CD4-positive, CD25-positive, alpha-beta regulatory T cell (primary cell): Measurements from ENCODE around the gene TM4SF20. TPM values are rescaled to one million over a fixed set of nuclear protein-coding genes. Genes with fewer than 3 reads are reported as not detected.
"Not testable (repeated sequence)": the region's sequence is repeated elsewhere in the genome, so short reads cannot be mapped to it uniquely, and the experiment has no call there.

Experiments
- ATAC-seq, 2 donors: fragments of 150-1000 bp; cut with Tn5 transposase; one replicate each; pipeline ENCODE4 v1.10.0; 2021; ENCODE audit warnings: low read depth in 2 of 2, moderate number of reproducible peaks in 2 of 2, moderate library complexity in 1 of 2
- DNase-seq, 3 donors: peaks; one replicate each; pipeline versions ENCODE4 v3.0.0 to v3.0.0-alpha.2; 2012 to 2022; ENCODE audit warnings: mixed read lengths in 1 of 3
- H3K27ac ChIP-seq: one replicate; pipeline ENCODE4 v1.7.0; 2013; ENCODE audit warnings: mild to moderate bottlenecking, low read length; ENCODE audit not compliant: insufficient read depth, poor library complexity, severe bottlenecking
- H3K27me3 ChIP-seq: one replicate; pipeline ENCODE4 v1.7.0; 2013; ENCODE audit warnings: low read length; ENCODE audit not compliant: control insufficient read depth, insufficient read depth
- H3K36me3 ChIP-seq: one replicate; pipeline ENCODE4 v1.7.0; 2013; ENCODE audit warnings: mild to moderate bottlenecking, low read length, moderate library complexity; ENCODE audit not compliant: control insufficient read depth, insufficient read depth
- H3K4me1 ChIP-seq: 2 replicates; pipeline ENCODE4 v1.7.0; 2013; ENCODE audit warnings: mild to moderate bottlenecking, low read length; ENCODE audit not compliant: insufficient read depth, control insufficient read depth, poor library complexity, severe bottlenecking
- H3K4me3 ChIP-seq: one replicate; pipeline ENCODE4 v1.7.0; 2013; ENCODE audit warnings: low read depth, mild to moderate bottlenecking, low read length, moderate library complexity
- H3K9me3 ChIP-seq, 2 experiments: 1 replicate in 1 of 2; 2 replicates in 1 of 2; pipeline ENCODE4 v1.7.0; 2013; ENCODE audit warnings: low read length in 2 of 2, mild to moderate bottlenecking in 1 of 2, moderate library complexity in 1 of 2; ENCODE audit not compliant: control insufficient read depth in 2 of 2
- H3K27ac Mint-ChIP-seq, 3 donors: one replicate each; pipeline ENCODE4 v1.8.0; 2020 to 2022; ENCODE audit warnings: mild to moderate bottlenecking in 3 of 3, mixed read lengths in 3 of 3, moderate library complexity in 2 of 3
- H3K27me3 Mint-ChIP-seq: one replicate; pipeline ENCODE4 v1.8.0; 2022; ENCODE audit warnings: mild to moderate bottlenecking, mixed read lengths
- H3K36me3 Mint-ChIP-seq: one replicate; pipeline ENCODE4 v1.8.0; 2020; ENCODE audit warnings: mixed read lengths
- H3K4me1 Mint-ChIP-seq, 4 donors: one replicate each; pipeline ENCODE4 v1.8.0; 2020 to 2022; ENCODE audit warnings: mixed read lengths in 4 of 4, mild to moderate bottlenecking in 1 of 4
- H3K4me3 Mint-ChIP-seq, 4 donors: one replicate each; pipeline ENCODE4 v1.8.0; 2020 to 2022; ENCODE audit warnings: mild to moderate bottlenecking in 4 of 4, mixed read lengths in 4 of 4, moderate library complexity in 3 of 4
- H3K9me3 Mint-ChIP-seq, 7 donors: one replicate each; pipeline ENCODE4 v1.8.0; 2020 to 2022; ENCODE audit warnings: mixed read lengths in 7 of 7, mild to moderate bottlenecking in 3 of 7, moderate library complexity in 2 of 7
- polyA plus RNA-seq, 4 donors: library from polyadenylated mRNA; unstranded; fragments of 300-500 nt; fragmentation: Illumina TruSeq; gene quantifications; one replicate each; pipeline ENCODE4 v1.2.3, GENCODE V29; 2021
- total RNA-seq: library from RNA; stranded (reverse); gene quantifications from one replicate; pipeline ENCODE4 v1.2.3, GENCODE V29; 2022

TM4SF20 gene
- total and polyA plus RNA-seq, 5 donors from 2014 or later = not detected

GRCh38 chr2:227386630-227387029 lies 7.5 kb upstream of the TM4SF20 start:
- Mint-ChIP-seq H3K27me3 (peaks cover 14% of the 10 kb centered on the region), H3K4me3 (no peak overlapping the region), H3K27ac (no peak overlapping the region), H3K9me3 (peaks cover 0 to 1% (median 0%) of the 10 kb centered on the region in 7 donors), H3K4me1 (peaks cover 0 to 5% (median 3%) of the 10 kb centered on the region in 4 donors), H3K36me3 (no peaks in the 10 kb centered on the region)
- ATAC-seq (no peak), DNase-seq (no peak)
- Histone ChIP-seq H3K27me3 (no peaks in the 10 kb centered on the region), H3K4me1 (no peaks in the 10 kb centered on the region), H3K9me3 (no peaks in the 10 kb centered on the region), H3K27ac (no peak overlapping the region), H3K36me3 (no peaks in the 10 kb centered on the region), H3K4me3 (no peak overlapping the region)

DNA sequence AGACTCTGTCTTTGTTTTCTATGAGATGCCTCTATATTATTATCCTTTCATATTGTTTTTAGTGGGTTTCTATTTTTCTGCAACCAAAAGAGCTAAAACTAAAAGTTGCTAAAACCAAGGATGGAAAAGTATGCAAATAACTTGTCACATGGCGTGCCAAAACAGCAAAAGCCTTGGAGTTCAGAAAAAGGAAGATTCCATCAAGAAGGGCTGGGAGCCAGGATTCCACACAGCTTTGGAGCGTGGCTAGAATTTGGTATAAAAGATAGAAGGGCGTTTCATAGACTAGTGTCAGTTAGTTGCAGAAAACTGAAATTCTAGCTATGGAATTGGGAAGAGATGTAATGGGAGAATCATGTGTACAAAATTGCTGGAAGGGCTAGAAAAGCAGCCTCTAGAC lies 4.6 kb upstream of the TM4SF20 start:
- Mint-ChIP-seq H3K4me1 (peaks cover 0 to 5% (median 3%) of the 10 kb centered on the region in 4 donors), H3K4me3 (no peak overlapping the region)

DNA sequence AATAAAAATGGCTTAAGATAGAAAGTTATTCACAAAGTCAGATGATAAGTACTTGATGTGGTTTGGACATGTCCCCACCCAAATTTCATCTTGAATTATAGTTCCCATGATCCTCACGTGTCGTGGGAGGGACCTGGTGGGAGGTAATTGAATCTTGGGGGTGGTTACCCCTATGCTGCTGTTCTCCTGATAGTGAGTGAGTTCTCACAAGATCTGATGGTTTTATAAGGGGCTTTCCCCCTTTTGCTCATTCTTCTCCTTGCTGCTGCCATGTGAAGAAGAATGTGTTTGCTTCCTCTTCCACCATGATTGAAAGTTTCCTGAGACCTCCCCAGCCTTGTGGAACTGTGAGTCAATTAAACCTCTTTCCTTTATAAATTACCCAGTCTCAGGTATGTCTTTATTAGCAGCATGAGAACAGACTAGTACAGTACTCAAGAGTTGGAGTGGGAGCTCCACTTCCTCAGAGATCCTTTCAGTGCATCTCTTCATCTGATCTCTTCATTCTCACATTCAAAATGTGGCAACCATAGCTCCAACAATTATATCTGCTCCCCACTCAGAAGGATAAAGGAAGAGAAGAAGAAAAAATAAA lies 3.2 kb upstream of the TM4SF20 start:
- not testable (repeated sequence) for ATAC-seq, H3K9me3 ChIP-seq, H3K4me3 Mint-ChIP-seq, H3K27ac Mint-ChIP-seq, H3K27me3 ChIP-seq, H3K9me3 Mint-ChIP-seq, H3K36me3 Mint-ChIP-seq, H3K36me3 ChIP-seq, H3K4me1 Mint-ChIP-seq, H3K4me1 ChIP-seq, H3K27ac ChIP-seq, H3K4me3 ChIP-seq, DNase-seq
- peaks cover 12% of the 10 kb centered on the region for H3K27me3 Mint-ChIP-seq

More for the DNA sequence above, 4.6 kb upstream of the TM4SF20 start:
- Mint-ChIP-seq H3K36me3 (no peaks in the 10 kb centered on the region), H3K27ac (no peak overlapping the region), H3K27me3 (peaks cover 12% of the 10 kb centered on the region), H3K9me3 (no peaks in the 10 kb centered on the region)
- Histone ChIP-seq H3K27me3 (no peaks in the 10 kb centered on the region), H3K27ac (no peak overlapping the region), H3K36me3 (no peaks in the 10 kb centered on the region), H3K4me1 (no peaks in the 10 kb centered on the region), H3K9me3 (no peaks in the 10 kb centered on the region), H3K4me3 (no peak overlapping the region)
- no peak for DNase-seq
- no peak for ATAC-seq

GRCh38 chr2:227378371-227378782 lies 729 bp downstream of the TM4SF20 start:
- no peak overlapping the region for H3K27ac ChIP-seq
- H3K4me3 Mint-ChIP-seq = no peak overlapping the region
- no peak for ATAC-seq
- H3K36me3 ChIP-seq = no peaks in the 10 kb centered on the region
- peaks cover 4% of the 10 kb centered on the region for H3K27me3 ChIP-seq
- H3K4me1 ChIP-seq = no peaks in the 10 kb centered on the region
- H3K9me3 Mint-ChIP-seq = no peaks in the 10 kb centered on the region
- H3K4me3 ChIP-seq = no peak overlapping the region
- no peak overlapping the region for H3K27ac Mint-ChIP-seq
- no peaks in the 10 kb centered on the region for H3K9me3 ChIP-seq
- H3K27me3 Mint-ChIP-seq = peaks cover 17% of the 10 kb centered on the region
- peaks cover 0 to 6% (median 4%) of the 10 kb centered on the region in 4 donors for H3K4me1 Mint-ChIP-seq
- no peak for DNase-seq
- H3K36me3 Mint-ChIP-seq = no peaks in the 10 kb centered on the region

GRCh38 chr2:227377467-227378351 lies 1.4 kb downstream of the TM4SF20 start:
- Histone ChIP-seq H3K27me3 (peaks cover 4% of the 10 kb centered on the region), H3K27ac (no peak overlapping the region), H3K4me3 (no peak overlapping the region), H3K36me3 (no peaks in the 10 kb centered on the region), H3K4me1 (no peaks in the 10 kb centered on the region), H3K9me3 (no peaks in the 10 kb centered on the region)
- no peak for ATAC-seq
- no peak overlapping the region for H3K4me3 Mint-ChIP-seq
- no peaks in the 10 kb centered on the region for H3K9me3 Mint-ChIP-seq
- H3K4me1 Mint-ChIP-seq = peaks cover 0 to 6% (median 4%) of the 10 kb centered on the region in 4 donors
- H3K27ac Mint-ChIP-seq = no peak overlapping the region
- no peaks in the 10 kb centered on the region for H3K36me3 Mint-ChIP-seq
- peaks cover 17% of the 10 kb centered on the region for H3K27me3 Mint-ChIP-seq
- DNase-seq = no peak

GRCh38 chr2:227376656-227377396 lies 2.3 kb downstream of the TM4SF20 start:
- Histone ChIP-seq H3K4me1 (no peaks in the 10 kb centered on the region), H3K27me3 (peaks cover 4% of the 10 kb centered on the region), H3K9me3 (no peaks in the 10 kb centered on the region), H3K4me3 (no peak overlapping the region), H3K36me3 (no peaks in the 10 kb centered on the region), H3K27ac (no peak overlapping the region)
- Mint-ChIP-seq H3K36me3 (no peaks in the 10 kb centered on the region), H3K27me3 (peaks cover 13% of the 10 kb centered on the region), H3K27ac (no peak overlapping the region), H3K4me3 (no peak overlapping the region), H3K9me3 (no peaks in the 10 kb centered on the region), H3K4me1 (peaks cover 0 to 6% (median 2%) of the 10 kb centered on the region in 4 donors)
- ATAC-seq (no peak), DNase-seq (no peak)

GRCh38 chr2:227374158-227374557 lies 4.9 kb downstream of the TM4SF20 start:
- no peaks in the 10 kb centered on the region for H3K9me3 ChIP-seq
- H3K9me3 Mint-ChIP-seq = no peaks in the 10 kb centered on the region
- H3K27ac ChIP-seq = no peak overlapping the region
- H3K27me3 Mint-ChIP-seq = peaks cover 9% of the 10 kb centered on the region
- no peaks in the 10 kb centered on the region for H3K36me3 Mint-ChIP-seq
- DNase-seq (peak in 1 of 3 donors; percentile 22), ATAC-seq (no peak)
- H3K4me3 ChIP-seq = no peak overlapping the region
- no peaks in the 10 kb centered on the region for H3K4me1 ChIP-seq
- H3K4me3 Mint-ChIP-seq = no peak overlapping the region
- no peaks in the 10 kb centered on the region for H3K36me3 ChIP-seq
- peaks cover 0 to 6% (median 1%) of the 10 kb centered on the region in 4 donors for H3K4me1 Mint-ChIP-seq
- peaks cover 4% of the 10 kb centered on the region for H3K27me3 ChIP-seq
- H3K27ac Mint-ChIP-seq = no peak overlapping the region
